ENCODE data around the gene C3orf20. TPM values are rescaled to one million over a fixed set of nuclear protein-coding genes. Genes with fewer than 3 reads are reported as not detected.

C3orf20 gene
- total RNA-seq, 1 donor from 2014 or later, result not detected

DNA sequence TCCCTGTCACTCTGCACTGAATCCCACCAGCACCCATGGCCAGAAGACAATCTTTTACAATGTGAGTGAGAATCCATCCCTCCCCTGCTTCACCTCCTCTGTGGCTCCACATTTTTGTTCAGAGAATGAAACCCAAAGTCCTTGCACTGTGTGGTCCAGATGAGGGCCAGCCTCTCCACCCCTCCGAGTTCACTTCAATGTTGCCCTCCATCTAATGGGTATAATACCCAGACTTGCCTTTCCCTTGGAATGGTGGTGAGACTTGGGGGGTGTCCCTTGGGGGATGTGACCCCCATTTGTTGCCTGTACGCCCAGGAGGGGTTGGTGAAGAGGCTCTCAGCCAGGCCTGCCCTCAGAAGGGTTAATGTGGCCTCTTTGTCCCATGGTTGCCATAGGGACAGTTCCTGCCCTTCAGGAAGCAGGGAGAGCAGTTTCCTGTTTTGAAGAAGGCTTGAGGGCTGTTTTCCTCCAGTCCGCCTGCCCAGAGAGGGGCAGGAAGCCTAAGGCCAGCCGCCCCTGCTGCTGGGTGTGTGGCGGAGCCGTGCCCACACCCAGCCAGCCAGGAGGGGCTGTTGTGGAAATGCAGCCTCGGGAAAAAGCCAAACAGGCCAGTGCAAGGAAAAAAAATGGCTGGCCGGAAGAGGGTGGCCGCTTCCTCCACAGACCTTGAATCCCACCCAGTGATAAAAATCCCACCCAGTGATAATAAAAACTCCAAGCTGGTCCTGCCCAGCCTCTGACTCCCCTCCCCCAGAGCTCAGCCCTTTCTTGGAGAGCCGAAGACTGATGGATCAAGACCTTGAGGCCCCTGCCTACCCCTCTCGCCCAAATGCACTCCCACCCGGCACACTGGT lies 129.3 kb downstream of the C3orf20 start:
- H3K4me3 Mint-ChIP-seq (ENCODE audit: unreplicated experiment), result no peak overlapping the region
- no peak overlapping the region for H3K27ac Mint-ChIP-seq (ENCODE audit: unreplicated experiment)
- H3K27me3 Mint-ChIP-seq (ENCODE audit: unreplicated experiment), result peaks cover 7% of the 10 kb centered on the region

DNA sequence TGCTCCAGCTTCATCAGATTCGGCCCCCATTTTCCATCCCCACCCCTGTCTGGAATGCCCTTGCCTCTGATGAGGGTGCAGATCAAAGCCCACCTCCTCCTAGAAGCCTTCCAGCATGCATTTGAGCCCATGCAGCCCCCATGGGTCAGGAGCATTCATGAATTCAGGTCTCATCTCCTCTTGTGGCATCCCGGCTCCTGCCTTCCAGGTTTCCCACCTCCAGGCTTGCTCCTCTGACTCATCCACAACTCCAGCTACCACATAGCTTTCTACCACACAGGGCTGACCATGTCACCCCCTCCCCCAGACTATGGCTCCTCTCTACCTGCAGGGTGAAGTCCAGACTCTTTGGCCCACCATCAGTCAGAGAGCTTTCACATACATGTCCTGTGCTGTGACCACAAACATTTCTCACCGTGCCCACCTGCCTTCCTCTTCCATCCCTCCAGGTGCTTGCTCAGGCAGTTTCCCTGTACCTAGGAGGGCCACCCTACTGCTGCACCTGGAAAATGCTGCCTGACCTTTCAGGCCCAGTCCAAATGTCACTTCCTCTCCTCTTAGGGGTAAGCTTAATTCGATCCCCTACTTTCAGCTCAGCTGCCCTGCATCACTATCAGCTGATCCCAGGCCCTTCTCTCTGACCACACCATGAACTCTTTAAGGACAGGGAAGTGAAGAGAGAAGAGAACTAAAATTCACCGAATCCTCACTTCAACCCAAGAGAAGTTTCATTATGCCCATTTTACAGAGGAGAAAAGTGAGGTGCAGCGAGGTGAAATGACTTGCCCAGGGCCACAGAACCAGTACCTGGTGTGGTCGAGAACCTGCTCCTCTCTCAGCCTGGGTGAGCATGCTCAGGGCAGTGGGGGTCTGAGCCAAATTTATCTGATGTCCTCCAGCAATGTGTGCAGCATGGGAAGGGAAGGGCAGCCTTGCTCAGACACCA lies 130.2 kb downstream of the C3orf20 start:
- H3K27me3 Mint-ChIP-seq (ENCODE audit: unreplicated experiment), result peaks cover 10% of the 10 kb centered on the region
- TF ChIP-seq, protein P1, sequence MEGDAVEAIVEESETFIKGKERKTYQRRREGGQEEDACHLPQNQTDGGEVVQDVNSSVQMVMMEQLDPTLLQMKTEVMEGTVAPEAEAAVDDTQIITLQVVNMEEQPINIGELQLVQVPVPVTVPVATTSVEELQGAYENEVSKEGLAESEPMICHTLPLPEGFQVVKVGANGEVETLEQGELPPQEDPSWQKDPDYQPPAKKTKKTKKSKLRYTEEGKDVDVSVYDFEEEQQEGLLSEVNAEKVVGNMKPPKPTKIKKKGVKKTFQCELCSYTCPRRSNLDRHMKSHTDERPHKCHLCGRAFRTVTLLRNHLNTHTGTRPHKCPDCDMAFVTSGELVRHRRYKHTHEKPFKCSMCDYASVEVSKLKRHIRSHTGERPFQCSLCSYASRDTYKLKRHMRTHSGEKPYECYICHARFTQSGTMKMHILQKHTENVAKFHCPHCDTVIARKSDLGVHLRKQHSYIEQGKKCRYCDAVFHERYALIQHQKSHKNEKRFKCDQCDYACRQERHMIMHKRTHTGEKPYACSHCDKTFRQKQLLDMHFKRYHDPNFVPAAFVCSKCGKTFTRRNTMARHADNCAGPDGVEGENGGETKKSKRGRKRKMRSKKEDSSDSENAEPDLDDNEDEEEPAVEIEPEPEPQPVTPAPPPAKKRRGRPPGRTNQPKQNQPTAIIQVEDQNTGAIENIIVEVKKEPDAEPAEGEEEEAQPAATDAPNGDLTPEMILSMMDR (IDR thresholded peaks at IDR 0.05; ENCODE audit: partially characterized antibody, unreplicated experiment), result no peak
- H3K4me3 Mint-ChIP-seq (ENCODE audit: unreplicated experiment), result no peak overlapping the region
- no peaks in the 10 kb centered on the region for H3K36me3 Mint-ChIP-seq (ENCODE audit: unreplicated experiment)
- H3K9me3 Mint-ChIP-seq (ENCODE audit: unreplicated experiment), result no peaks in the 10 kb centered on the region
- H3K27ac Mint-ChIP-seq (ENCODE audit: unreplicated experiment), result no peak overlapping the region
- H3K4me1 Mint-ChIP-seq (ENCODE audit: low read depth, unreplicated experiment), result no peaks in the 10 kb centered on the region
- DNase-seq, result no peak

More for the DNA sequence above, 129.3 kb downstream of the C3orf20 start:
- TF ChIP-seq, protein P1 (IDR thresholded peaks at IDR 0.05; ENCODE audit: partially characterized antibody, unreplicated experiment), result no peak
- no peaks in the 10 kb centered on the region for H3K9me3 Mint-ChIP-seq (ENCODE audit: unreplicated experiment)
- no peaks in the 10 kb centered on the region for H3K36me3 Mint-ChIP-seq (ENCODE audit: unreplicated experiment)
- no peaks in the 10 kb centered on the region for H3K4me1 Mint-ChIP-seq (ENCODE audit: low read depth, unreplicated experiment)
- DNase-seq, result no peak

DNA sequence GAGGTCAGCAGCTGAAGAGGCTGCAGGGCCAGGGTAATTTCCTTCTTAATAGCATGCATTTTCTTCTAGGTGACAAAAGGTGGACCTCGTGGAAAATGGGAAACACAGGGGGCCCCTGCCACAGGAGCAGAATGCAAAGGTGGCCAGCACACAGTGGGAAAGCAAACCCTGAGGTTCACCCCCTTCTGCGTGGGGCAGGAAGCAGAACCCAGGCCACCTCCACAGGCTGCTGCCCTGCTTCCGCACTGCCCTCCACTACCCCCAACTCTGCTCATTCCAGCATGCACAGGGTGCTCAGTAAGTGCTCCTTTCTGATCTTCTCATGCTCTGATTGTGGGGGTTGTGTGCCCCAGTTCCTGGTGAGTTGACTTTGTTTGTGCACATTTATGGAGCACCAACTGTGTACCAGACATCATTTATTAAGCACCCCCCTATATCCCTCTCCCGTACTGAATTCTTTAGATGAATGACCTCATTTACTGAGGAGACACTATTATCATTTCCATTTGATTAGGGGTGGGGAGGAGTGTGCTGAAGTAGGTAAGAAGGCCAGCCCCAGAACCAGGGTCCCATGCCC lies 131.1 kb downstream of the C3orf20 start:
- Mint-ChIP-seq H3K27me3 (ENCODE audit: unreplicated experiment) (peaks cover 11% of the 10 kb centered on the region), H3K27ac (ENCODE audit: unreplicated experiment) (no peak overlapping the region), H3K9me3 (ENCODE audit: unreplicated experiment) (no peaks in the 10 kb centered on the region), H3K4me1 (ENCODE audit: low read depth, unreplicated experiment) (no peaks in the 10 kb centered on the region), H3K4me3 (ENCODE audit: unreplicated experiment) (no peak overlapping the region), H3K36me3 (ENCODE audit: unreplicated experiment) (no peaks in the 10 kb centered on the region)
- DNase-seq, result no peak
- TF ChIP-seq, protein P1 (IDR thresholded peaks at IDR 0.05; ENCODE audit: partially characterized antibody, unreplicated experiment), result no peak

DNA sequence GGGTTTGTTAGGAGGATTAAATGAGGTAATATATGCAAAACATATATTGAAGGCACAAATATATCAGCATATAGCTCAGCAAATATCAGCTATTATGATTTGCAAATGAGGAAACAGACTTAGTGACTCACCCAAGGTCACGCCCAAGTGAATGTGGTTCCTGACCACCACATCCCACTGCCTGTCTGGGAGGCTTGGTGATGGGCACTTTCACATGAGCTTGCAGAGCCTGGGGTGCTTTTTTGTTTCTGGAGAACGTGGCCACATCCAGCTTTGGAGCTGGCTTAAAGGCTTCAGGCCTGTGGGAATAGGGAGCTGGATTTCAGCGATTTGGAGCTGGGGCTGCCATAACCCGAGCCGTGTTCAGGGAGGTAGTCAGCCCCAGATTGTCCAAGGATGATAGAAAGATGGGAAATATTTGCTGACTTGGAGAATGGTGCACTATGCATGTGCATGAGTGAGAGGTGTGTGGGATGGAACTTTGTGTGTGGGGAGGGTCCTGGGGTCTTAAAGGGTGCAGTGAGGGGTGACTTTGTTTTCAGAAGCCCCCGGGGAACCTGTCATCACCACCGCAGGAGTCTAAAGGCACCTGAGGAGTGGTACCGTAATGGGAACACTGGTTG lies 131.8 kb downstream of the C3orf20 start:
- no peak for DNase-seq
- Mint-ChIP-seq H3K36me3 (ENCODE audit: unreplicated experiment) (no peaks in the 10 kb centered on the region), H3K4me1 (ENCODE audit: low read depth, unreplicated experiment) (no peaks in the 10 kb centered on the region), H3K4me3 (ENCODE audit: unreplicated experiment) (no peak overlapping the region), H3K27ac (ENCODE audit: unreplicated experiment) (no peak overlapping the region), H3K9me3 (ENCODE audit: unreplicated experiment) (peaks cover 2% of the 10 kb centered on the region), H3K27me3 (ENCODE audit: unreplicated experiment) (peaks cover 16% of the 10 kb centered on the region)
- TF ChIP-seq, protein P1 (IDR thresholded peaks at IDR 0.05; ENCODE audit: partially characterized antibody, unreplicated experiment), result no peak

All from glutamatergic neuron (in vitro differentiated cells).